HCT116 (cell line): ENCODE results near the gene ITPKA. TPM values are rescaled to one million over a fixed set of nuclear protein-coding genes. Genes with fewer than 3 reads are reported as not detected.

Experiments
- ATAC-seq: fragments of 200-7000 bp; cut with Tn5 transposase; 2 replicates; pipeline ENCODE4 v1.9.1; 2020; ENCODE audit warnings: mild to moderate bottlenecking, moderate library complexity
- BruUV-seq: library from RNA; stranded (reverse); fragments of 400-500 nt; replicated peaks from 2 replicates; lab custom pipeline; 2021; lab: Mats Ljungman, UMichigan
- CTCF ChIA-PET: fragments of 300-600 bp; sonication (Branson Sonifier 250); formaldehyde crosslinking; loops from one replicate; lab custom pipeline; 2021; ENCODE audit warnings: antibody characterized with exemption; lab: Charles Lee
- POLR2A ChIA-PET: fragments of 300-600, 350-600 bp; sonication (Branson Sonifier 250); formaldehyde crosslinking; loops from one replicate; lab custom pipeline; 2021; ENCODE audit warnings: antibody characterized with exemption; lab: Charles Lee
- RAD21 ChIA-PET, 2 experiments: fragments of 300-600 bp; sonication (Branson Sonifier 250); formaldehyde crosslinking; loops; one replicate each; lab custom pipeline; 2023; ENCODE audit warnings: low total read pairs in 2 of 2; ENCODE audit not compliant: uncharacterized antibody in 2 of 2, unreplicated experiment in 2 of 2, low non-redundant PET in 1 of 2; lab: Charles Lee
- DNase-seq: peaks from one replicate; pipeline ENCODE4 v3.0.0-alpha.2; 2010; ENCODE audit warnings: low read depth, low spot score
- H2AFZ ChIP-seq: fragments of 200-600 bp; shearing (Covaris generic), sonication (generic); 2 replicates; pipeline ENCODE4 v1.6.1; 2017; ENCODE audit warnings: low read depth, mixed run types, mixed read lengths, antibody characterized with exemption, low read length; ENCODE audit not compliant: poor library complexity, severe bottlenecking
- H3K27ac ChIP-seq: 2 replicates; pipeline ENCODE4 v1.5.1; 2012; ENCODE audit warnings: low read depth, low read length
- H3K27me3 ChIP-seq: fragments of 200-600 bp; sonication (generic); 2 replicates; pipeline ENCODE4 v1.6.1; 2016; ENCODE audit warnings: mixed run types, low read length, mixed read lengths; ENCODE audit not compliant: insufficient read depth
- H3K36me3 ChIP-seq, 2 experiments: fragments of 200-500 bp in 1 of 2; fragments of 200-600 bp in 1 of 2; sonication (Bioruptor generic) in 1 of 2; sonication (generic) in 1 of 2; 2 replicates each; pipeline versions ENCODE4 v1.5.1 to v1.6.1; 2014 to 2016; ENCODE audit warnings: low read length in 2 of 2, inconsistent platforms in 1 of 2, mixed read lengths in 1 of 2, mixed run types in 1 of 2; ENCODE audit not compliant: insufficient read depth in 2 of 2, control insufficient read depth in 1 of 2
- H3K4me1 ChIP-seq, 2 experiments: fragments of 200-600 bp in 1 of 2; sonication (generic) in 1 of 2; 2 replicates each; pipeline versions ENCODE4 v1.5.1 to v1.6.1; 2012 to 2017; ENCODE audit warnings: low read length in 2 of 2, inconsistent platforms in 1 of 2, mild to moderate bottlenecking in 1 of 2, mixed read lengths in 1 of 2, mixed run types in 1 of 2, moderate library complexity in 1 of 2; ENCODE audit not compliant: insufficient read depth in 2 of 2, control insufficient read depth in 1 of 2
- H3K4me2 ChIP-seq: fragments of 200-600 bp; sonication (generic); 2 replicates; pipeline ENCODE4 v1.6.1; 2017; ENCODE audit warnings: mixed run types, low read length, mixed read lengths
- H3K4me3 ChIP-seq, 2 experiments: fragments of 200-600 bp in 1 of 2; sonication (generic) in 1 of 2; replicated peaks in 1 of 2; 2 replicates each; pipeline ENCODE4 v1.5.1; 2011 to 2016; ENCODE audit warnings: low read length in 2 of 2, control low read depth in 1 of 2, low read depth in 1 of 2, mild to moderate bottlenecking in 1 of 2, mixed read lengths in 1 of 2, mixed run types in 1 of 2
- H3K79me2 ChIP-seq: fragments of 200-600 bp; sonication (generic); 2 replicates; pipeline ENCODE4 v1.6.1; 2017; ENCODE audit warnings: mild to moderate bottlenecking, mixed run types, low read length, moderate library complexity, mixed read lengths; ENCODE audit not compliant: insufficient read depth
- H3K9ac ChIP-seq: fragments of 200-600 bp; sonication (generic); 2 replicates; pipeline ENCODE4 v1.6.1; 2016; ENCODE audit warnings: low read length, mixed read lengths
- H3K9me2 ChIP-seq: fragments of 200-600 bp; sonication (generic), shearing (Covaris generic); 2 replicates; pipeline ENCODE4 v1.6.1; 2017; ENCODE audit warnings: mixed run types, mild to moderate bottlenecking, moderate library complexity; ENCODE audit not compliant: insufficient read depth
- H3K9me3 ChIP-seq, 2 experiments: fragments of 200-500 bp in 1 of 2; fragments of 200-600 bp in 1 of 2; sonication (Bioruptor generic) in 1 of 2; sonication (generic) in 1 of 2; 2 replicates each; pipeline ENCODE4 v1.6.1; 2014 to 2017; ENCODE audit warnings: low read length in 2 of 2, mixed read lengths in 2 of 2, inconsistent platforms in 1 of 2, low read depth in 1 of 2, mild to moderate bottlenecking in 1 of 2, mixed run types in 1 of 2, moderate library complexity in 1 of 2; ENCODE audit not compliant: control insufficient read depth in 1 of 2, insufficient read depth in 1 of 2
- H4K20me1 ChIP-seq: fragments of 200-600 bp; sonication (generic), shearing (Covaris generic); 2 replicates; pipeline ENCODE4 v1.6.1; 2017; ENCODE audit warnings: mixed run types, mild to moderate bottlenecking, moderate library complexity; ENCODE audit not compliant: insufficient read depth
- EZH2phosphoT487 ChIP-seq: fragments of 200-600 bp; IDR thresholded peaks from 2 replicates; pipeline ENCODE4 v1.6.1; 2018; ENCODE audit warnings: antibody characterized with exemption, borderline replicate concordance
- FOSL1 ChIP-seq: IDR thresholded peaks from 2 replicates; pipeline ENCODE4 v1.6.1; 2012; ENCODE audit warnings: low read depth
- JUND ChIP-seq: IDR thresholded peaks from 2 replicates; pipeline ENCODE4 v1.6.1; 2012
- RAD21 ChIP-seq: IDR thresholded peaks from 2 replicates; pipeline ENCODE4 v1.6.1; 2012; ENCODE audit warnings: low read depth, mild to moderate bottlenecking
- SP1 ChIP-seq: IDR thresholded peaks from 2 replicates; pipeline ENCODE4 v1.6.1; 2012; ENCODE audit warnings: low read depth
- ZNF274 ChIP-seq: fragments of 200-500 bp; sonication (Bioruptor generic); IDR thresholded peaks from 2 replicates; pipeline ENCODE4 v1.6.1; 2014; ENCODE audit warnings: mild to moderate bottlenecking, low read depth, low read length, inconsistent platforms
- intact Hi-C: fragments of 100-400 bp; cut with micrococcal nuclease; formaldehyde crosslinking; loops from 2 replicates; pipeline ENCODE4 v1.10.0; 2022
- total RNA-seq: library from RNA; stranded (reverse); gene quantifications from one replicate; pipeline ENCODE4 v1.2.1, GENCODE V29; 2021; ENCODE audit not compliant: unreplicated experiment
- TF ChIP-seq, protein P1 (sequence below): IDR thresholded peaks from 2 replicates; pipeline ENCODE4 v1.6.1; 2012; ENCODE audit warnings: low read depth
- TF ChIP-seq, protein P2 (sequence below): IDR thresholded peaks from 2 replicates; pipeline ENCODE4 v1.6.1; 2012
- TF ChIP-seq, protein P3 (sequence below), 3 experiments: fragments of 200-600 bp in 1 of 3; sonication (generic) in 1 of 3; IDR thresholded peaks in 2 of 3; conservative IDR thresholded peaks in 1 of 3; 2 replicates each; pipeline ENCODE4 v1.5.1; 2012 to 2017; ENCODE audit warnings: low read depth in 2 of 3, low read length in 2 of 3, antibody characterized with exemption in 1 of 3, borderline replicate concordance in 1 of 3, control low read depth in 1 of 3, mild to moderate bottlenecking in 1 of 3, mixed read lengths in 1 of 3, mixed run types in 1 of 3, moderate library complexity in 1 of 3; ENCODE audit not compliant: insufficient read depth in 1 of 3

The ITPKA gene
- total RNA-seq, 1 experiment from 2014 or later: 10.8 TPM

DNA sequence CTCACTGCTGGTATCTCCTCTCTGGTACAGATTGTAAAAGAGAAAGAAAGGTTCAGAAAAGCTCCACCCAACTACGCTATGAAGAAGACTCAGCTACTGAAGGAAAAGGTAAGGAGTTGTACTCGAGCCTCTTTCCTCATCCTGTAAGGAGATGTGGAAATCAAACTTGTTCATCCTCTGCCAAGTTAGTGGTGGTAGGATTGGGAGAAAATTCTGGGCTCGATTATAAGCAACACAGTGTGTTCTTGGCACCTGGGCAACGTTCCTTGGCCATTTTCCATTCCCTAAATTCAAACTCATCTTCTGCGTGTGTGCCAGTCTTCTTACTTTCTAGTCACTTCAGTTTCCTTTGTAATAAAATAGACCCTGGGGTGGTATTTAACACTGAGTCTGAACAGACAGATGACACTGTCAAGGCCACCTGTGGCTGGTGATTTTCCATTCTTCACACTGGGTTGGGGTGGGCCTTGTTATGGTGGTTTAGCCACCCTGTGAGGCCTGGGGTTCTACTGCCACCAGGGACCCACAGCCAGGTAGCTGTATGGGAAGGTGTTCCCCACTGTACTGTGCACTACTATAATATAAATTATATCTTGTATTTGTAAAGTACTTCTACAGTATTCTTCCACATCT is 17.1 kb upstream of the ITPKA start:
- Histone ChIP-seq H2AFZ (no peak overlapping the region), H3K9me2 (no peaks in the 10 kb centered on the region), H4K20me1 (no peaks in the 10 kb centered on the region), H3K9ac (no peak overlapping the region), H3K4me1 (no peaks in the 10 kb centered on the region), H3K79me2 (no peaks in the 10 kb centered on the region), H3K4me3 (no peak overlapping the region), H3K4me2 (no peak overlapping the region), H3K27me3 (no peaks in the 10 kb centered on the region), H3K9me3 (no peaks in the 10 kb centered on the region), H3K27ac (no peak overlapping the region), H3K36me3 (peaks cover 41 to 48% of the 10 kb centered on the region in 2 experiments)
- ChIA-PET POLR2A (no interaction called here), RAD21 (no interaction called here), CTCF (interaction anchor here (1.2 kb wide), 1 partner anchor 10 kb away, joined by 3 read pairs; no protein-coding TSS in a partner anchor)
- BruUV-seq: no TSS peak
- ATAC-seq (no peak), DNase-seq (no peak)
- intact Hi-C loops: no loop called here
- TF ChIP-seq SP1 (no peak), ZNF274 (no peak), FOSL1 (no peak), JUND (no peak), RAD21 (no peak), EZH2phosphoT487 (no peak)
- TF ChIP-seq, protein P1, sequence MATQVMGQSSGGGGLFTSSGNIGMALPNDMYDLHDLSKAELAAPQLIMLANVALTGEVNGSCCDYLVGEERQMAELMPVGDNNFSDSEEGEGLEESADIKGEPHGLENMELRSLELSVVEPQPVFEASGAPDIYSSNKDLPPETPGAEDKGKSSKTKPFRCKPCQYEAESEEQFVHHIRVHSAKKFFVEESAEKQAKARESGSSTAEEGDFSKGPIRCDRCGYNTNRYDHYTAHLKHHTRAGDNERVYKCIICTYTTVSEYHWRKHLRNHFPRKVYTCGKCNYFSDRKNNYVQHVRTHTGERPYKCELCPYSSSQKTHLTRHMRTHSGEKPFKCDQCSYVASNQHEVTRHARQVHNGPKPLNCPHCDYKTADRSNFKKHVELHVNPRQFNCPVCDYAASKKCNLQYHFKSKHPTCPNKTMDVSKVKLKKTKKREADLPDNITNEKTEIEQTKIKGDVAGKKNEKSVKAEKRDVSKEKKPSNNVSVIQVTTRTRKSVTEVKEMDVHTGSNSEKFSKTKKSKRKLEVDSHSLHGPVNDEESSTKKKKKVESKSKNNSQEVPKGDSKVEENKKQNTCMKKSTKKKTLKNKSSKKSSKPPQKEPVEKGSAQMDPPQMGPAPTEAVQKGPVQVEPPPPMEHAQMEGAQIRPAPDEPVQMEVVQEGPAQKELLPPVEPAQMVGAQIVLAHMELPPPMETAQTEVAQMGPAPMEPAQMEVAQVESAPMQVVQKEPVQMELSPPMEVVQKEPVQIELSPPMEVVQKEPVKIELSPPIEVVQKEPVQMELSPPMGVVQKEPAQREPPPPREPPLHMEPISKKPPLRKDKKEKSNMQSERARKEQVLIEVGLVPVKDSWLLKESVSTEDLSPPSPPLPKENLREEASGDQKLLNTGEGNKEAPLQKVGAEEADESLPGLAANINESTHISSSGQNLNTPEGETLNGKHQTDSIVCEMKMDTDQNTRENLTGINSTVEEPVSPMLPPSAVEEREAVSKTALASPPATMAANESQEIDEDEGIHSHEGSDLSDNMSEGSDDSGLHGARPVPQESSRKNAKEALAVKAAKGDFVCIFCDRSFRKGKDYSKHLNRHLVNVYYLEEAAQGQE: no peak
- TF ChIP-seq, protein P2, sequence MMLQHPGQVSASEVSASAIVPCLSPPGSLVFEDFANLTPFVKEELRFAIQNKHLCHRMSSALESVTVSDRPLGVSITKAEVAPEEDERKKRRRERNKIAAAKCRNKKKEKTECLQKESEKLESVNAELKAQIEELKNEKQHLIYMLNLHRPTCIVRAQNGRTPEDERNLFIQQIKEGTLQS: no peak
- TF ChIP-seq, protein P3, sequence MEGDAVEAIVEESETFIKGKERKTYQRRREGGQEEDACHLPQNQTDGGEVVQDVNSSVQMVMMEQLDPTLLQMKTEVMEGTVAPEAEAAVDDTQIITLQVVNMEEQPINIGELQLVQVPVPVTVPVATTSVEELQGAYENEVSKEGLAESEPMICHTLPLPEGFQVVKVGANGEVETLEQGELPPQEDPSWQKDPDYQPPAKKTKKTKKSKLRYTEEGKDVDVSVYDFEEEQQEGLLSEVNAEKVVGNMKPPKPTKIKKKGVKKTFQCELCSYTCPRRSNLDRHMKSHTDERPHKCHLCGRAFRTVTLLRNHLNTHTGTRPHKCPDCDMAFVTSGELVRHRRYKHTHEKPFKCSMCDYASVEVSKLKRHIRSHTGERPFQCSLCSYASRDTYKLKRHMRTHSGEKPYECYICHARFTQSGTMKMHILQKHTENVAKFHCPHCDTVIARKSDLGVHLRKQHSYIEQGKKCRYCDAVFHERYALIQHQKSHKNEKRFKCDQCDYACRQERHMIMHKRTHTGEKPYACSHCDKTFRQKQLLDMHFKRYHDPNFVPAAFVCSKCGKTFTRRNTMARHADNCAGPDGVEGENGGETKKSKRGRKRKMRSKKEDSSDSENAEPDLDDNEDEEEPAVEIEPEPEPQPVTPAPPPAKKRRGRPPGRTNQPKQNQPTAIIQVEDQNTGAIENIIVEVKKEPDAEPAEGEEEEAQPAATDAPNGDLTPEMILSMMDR (IDR thresholded peaks at IDR 0.05 in 2 of 3, conservative IDR thresholded peaks at IDR 0.05 in 1 of 3; ENCODE audit: borderline replicate concordance in 1 of 3, insufficient read depth in 1 of 3, low read depth in 2 of 3, low read length in 2 of 3): no peak
